IPS-18a (cell line): ENCODE measurements around the gene CDH4.
A peak's percentile ranks its signal among the peaks of the same experiment; 100 is the strongest.

Experiments used
- H3K27ac ChIP-seq: one replicate; pipeline ENCODE4 v1.5.1; 2013; ENCODE audit warnings: low read length
- H3K27me3 ChIP-seq: one replicate; pipeline ENCODE4 v1.6.1; 2013; ENCODE audit warnings: mild to moderate bottlenecking, low read length; ENCODE audit not compliant: control insufficient read depth, insufficient read depth
- H3K36me3 ChIP-seq: one replicate; pipeline ENCODE4 v1.6.1; 2013; ENCODE audit warnings: low read depth, low read length; ENCODE audit not compliant: control insufficient read depth
- H3K4me1 ChIP-seq: one replicate; pipeline ENCODE4 v1.6.1; 2013; ENCODE audit warnings: low read depth, low read length; ENCODE audit not compliant: control insufficient read depth
- H3K4me3 ChIP-seq: one replicate; pipeline ENCODE4 v1.5.1; 2013; ENCODE audit warnings: low read length
- H3K9ac ChIP-seq: one replicate; pipeline ENCODE4 v1.6.1; 2013; ENCODE audit warnings: mild to moderate bottlenecking, low read length, moderate library complexity
- H3K9me3 ChIP-seq: one replicate; pipeline ENCODE4 v1.6.1; 2013; ENCODE audit warnings: low read depth, low read length; ENCODE audit not compliant: control insufficient read depth

The CDH4 gene

DNA sequence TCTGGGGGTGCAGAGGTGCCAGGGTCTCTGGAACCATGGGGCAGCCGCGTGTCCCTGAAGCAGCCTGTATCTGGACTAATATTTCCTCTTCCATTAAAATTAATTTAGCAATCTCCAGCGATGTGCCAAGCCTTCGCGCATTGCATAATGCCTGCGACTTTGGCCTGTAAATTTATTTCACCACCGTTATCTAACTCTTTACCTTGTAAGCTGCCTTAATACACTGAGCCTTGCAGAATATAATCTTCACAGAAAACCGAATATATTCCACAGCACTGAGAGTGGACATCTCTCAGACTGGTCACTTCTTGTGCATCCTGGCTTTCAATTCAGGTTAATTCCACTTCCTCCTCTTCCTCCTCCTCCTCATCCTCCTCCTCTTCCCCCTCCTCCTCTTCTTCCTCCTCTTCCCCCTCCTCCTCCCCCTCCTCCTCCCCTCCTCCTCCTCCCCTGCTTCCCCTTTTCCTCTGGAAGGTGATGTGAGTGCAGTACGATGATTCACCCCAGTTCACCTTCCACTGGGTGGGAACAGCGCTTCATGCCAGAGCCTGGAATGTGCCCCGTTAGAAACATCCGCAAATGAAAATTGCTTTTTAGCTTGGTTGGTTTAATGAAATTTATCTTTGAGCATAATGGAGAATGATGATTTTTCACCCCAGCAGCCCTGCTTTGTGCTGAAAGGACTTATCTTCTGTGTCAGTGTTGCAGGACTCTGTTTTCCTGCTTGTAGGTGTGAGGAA is 101.4 kb downstream of the CDH4 start:
- H3K36me3 ChIP-seq, result no peaks in the 10 kb centered on the region
- peaks cover 32% of the 10 kb centered on the region for H3K4me1 ChIP-seq
- no peak overlapping the region for H3K27ac ChIP-seq
- peak overlapping the region; percentile 47 for H3K4me3 ChIP-seq
- peaks cover 26% of the 10 kb centered on the region for H3K27me3 ChIP-seq
- H3K9me3 ChIP-seq, result no peaks in the 10 kb centered on the region
- H3K9ac ChIP-seq, result no peak overlapping the region

- Histone ChIP-seq H3K27ac (no peak overlapping the region), H3K4me3 (no peak overlapping the region), H3K36me3 (no peaks in the 10 kb centered on the region), H3K9me3 (no peaks in the 10 kb centered on the region), H3K4me1 (peaks cover 32% of the 10 kb centered on the region), H3K27me3 (peaks cover 32% of the 10 kb centered on the region), H3K9ac (no peak overlapping the region)
Measured at GRCh38 chr20:61354001-61354390, 101.9 kb downstream of the CDH4 start.

- Histone ChIP-seq H3K9me3 (no peaks in the 10 kb centered on the region), H3K36me3 (no peaks in the 10 kb centered on the region), H3K27ac (no peak overlapping the region), H3K4me3 (no peak overlapping the region), H3K4me1 (peaks cover 27% of the 10 kb centered on the region), H3K9ac (no peak overlapping the region), H3K27me3 (peaks cover 37% of the 10 kb centered on the region)
Measured at GRCh38 chr20:61354501-61354900, 102.4 kb downstream of the CDH4 start.

GRCh38 chr20:61354901-61355495 is 102.9 kb downstream of the CDH4 start:
- Histone ChIP-seq H3K9me3 (no peaks in the 10 kb centered on the region), H3K9ac (no peak overlapping the region), H3K36me3 (no peaks in the 10 kb centered on the region), H3K27me3 (peaks cover 41% of the 10 kb centered on the region), H3K27ac (no peak overlapping the region), H3K4me1 (peaks cover 22% of the 10 kb centered on the region), H3K4me3 (no peak overlapping the region)

GRCh38 chr20:61355585-61355984 is 103.5 kb downstream of the CDH4 start:
- Histone ChIP-seq H3K9me3 (no peaks in the 10 kb centered on the region), H3K27me3 (peaks cover 47% of the 10 kb centered on the region), H3K4me3 (no peak overlapping the region), H3K4me1 (peaks cover 22% of the 10 kb centered on the region), H3K36me3 (no peaks in the 10 kb centered on the region), H3K27ac (no peak overlapping the region), H3K9ac (no peak overlapping the region)

DNA sequence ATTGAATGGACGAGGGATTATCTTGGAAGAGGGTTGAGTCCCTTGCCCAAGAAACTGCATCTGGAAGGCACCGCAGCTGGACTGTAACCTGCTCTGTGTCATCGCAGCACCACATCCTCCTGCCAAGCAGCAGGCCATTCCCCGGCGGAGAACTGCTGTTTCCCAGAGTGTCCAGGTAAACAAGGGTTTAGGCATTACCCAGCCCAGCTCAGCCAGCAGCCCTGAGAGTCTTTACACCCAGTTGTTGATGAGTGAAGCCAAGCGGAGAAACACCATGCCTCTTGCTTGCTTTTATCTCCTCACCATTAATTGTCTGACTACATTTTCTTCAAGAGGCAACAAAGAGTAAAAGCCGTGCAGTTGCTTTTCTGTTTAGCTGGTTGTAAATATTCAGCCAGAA is 104.1 kb downstream of the CDH4 start:
- H3K9me3 ChIP-seq, result no peaks in the 10 kb centered on the region
- H3K27me3 ChIP-seq, result peaks cover 44% of the 10 kb centered on the region
- no peak overlapping the region for H3K27ac ChIP-seq
- H3K9ac ChIP-seq, result no peak overlapping the region
- H3K4me1 ChIP-seq, result peaks cover 19% of the 10 kb centered on the region
- H3K36me3 ChIP-seq, result no peaks in the 10 kb centered on the region
- H3K4me3 ChIP-seq, result no peak overlapping the region

GRCh38 chr20:61357119-61357518 is 105.1 kb downstream of the CDH4 start:
- Histone ChIP-seq H3K36me3 (no peaks in the 10 kb centered on the region), H3K9ac (no peak overlapping the region), H3K27ac (no peak overlapping the region), H3K9me3 (no peaks in the 10 kb centered on the region), H3K4me1 (peaks cover 15% of the 10 kb centered on the region), H3K4me3 (no peak overlapping the region), H3K27me3 (peaks cover 42% of the 10 kb centered on the region)

DNA sequence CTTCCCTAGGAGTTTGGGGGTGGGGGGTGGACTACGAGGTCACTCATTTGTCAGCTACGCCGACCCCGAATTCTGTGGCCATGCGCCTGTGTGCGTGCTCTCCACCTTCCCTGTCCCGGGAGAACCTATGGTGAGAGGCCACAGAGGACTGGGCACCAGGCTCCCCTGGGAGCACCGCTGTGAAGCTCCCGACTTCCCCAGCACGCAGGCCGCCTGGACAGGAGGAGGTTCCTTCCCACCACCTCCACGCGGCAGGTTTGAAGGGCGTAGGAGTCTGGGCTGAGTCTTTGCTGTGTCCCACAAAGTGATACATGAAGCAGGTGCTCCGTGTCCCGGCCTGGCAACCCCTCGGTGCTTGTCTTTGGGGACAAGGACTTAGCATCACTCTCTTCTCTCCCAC is 107.2 kb downstream of the CDH4 start:
- no peak overlapping the region for H3K27ac ChIP-seq
- H3K9me3 ChIP-seq, result no peaks in the 10 kb centered on the region
- H3K36me3 ChIP-seq, result no peaks in the 10 kb centered on the region
- no peak overlapping the region for H3K9ac ChIP-seq
- no peak overlapping the region for H3K4me3 ChIP-seq
- peaks cover 41% of the 10 kb centered on the region for H3K27me3 ChIP-seq
- H3K4me1 ChIP-seq, result no peaks in the 10 kb centered on the region

DNA sequence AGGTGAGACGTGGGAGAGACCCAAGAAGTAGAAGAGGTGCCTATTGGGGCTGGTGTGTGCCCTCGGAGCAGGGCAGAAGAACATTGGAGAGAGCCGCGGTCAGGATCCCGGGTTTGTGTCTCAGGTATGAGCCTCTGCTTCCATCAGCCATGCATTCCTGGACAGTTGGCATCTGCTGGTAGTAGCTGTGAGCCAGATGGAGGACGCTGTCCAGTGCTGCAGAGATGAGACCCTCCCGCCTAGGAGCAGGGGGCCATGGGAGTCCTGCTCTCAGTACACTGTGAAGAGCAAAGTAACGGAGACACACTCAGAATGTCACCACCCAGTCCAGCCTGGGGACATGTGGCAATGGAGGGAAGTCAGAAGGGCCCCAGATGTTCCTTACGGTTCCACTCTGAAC is 108.2 kb downstream of the CDH4 start:
- Histone ChIP-seq H3K27ac (no peak overlapping the region), H3K9ac (no peak overlapping the region), H3K4me1 (no peaks in the 10 kb centered on the region), H3K27me3 (peaks cover 34% of the 10 kb centered on the region), H3K4me3 (no peak overlapping the region), H3K9me3 (no peaks in the 10 kb centered on the region), H3K36me3 (no peaks in the 10 kb centered on the region)

DNA sequence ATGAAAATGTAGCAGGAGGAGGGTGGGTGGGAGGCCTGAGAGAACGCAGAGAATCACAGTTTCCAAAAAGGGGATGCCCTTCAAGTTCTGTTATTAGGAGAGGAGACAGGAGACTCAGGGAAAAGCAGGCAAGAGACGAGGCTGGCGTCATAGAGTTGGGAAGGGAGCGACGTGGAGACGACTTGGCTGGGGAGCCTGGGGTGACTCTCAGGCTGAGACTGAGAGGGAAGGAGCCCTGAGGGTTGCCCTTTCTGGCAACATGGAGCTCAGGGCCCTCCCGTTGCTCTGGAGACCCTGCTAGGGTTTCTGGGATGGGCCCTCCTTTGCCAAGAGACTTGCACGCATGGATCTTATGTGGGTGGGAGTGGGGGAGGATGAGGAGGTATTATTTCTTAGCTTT is 108.9 kb downstream of the CDH4 start:
- peaks cover 32% of the 10 kb centered on the region for H3K27me3 ChIP-seq

GRCh38 chr20:61361501-61361900 is 109.4 kb downstream of the CDH4 start:
- Histone ChIP-seq H3K4me3 (no peak overlapping the region), H3K4me1 (no peaks in the 10 kb centered on the region), H3K27me3 (peaks cover 32% of the 10 kb centered on the region), H3K27ac (no peak overlapping the region), H3K9me3 (no peaks in the 10 kb centered on the region), H3K9ac (no peak overlapping the region), H3K36me3 (no peaks in the 10 kb centered on the region)

More for the DNA sequence above, 108.9 kb downstream of the CDH4 start:
- Histone ChIP-seq H3K9ac (no peak overlapping the region), H3K9me3 (no peaks in the 10 kb centered on the region), H3K27ac (no peak overlapping the region), H3K4me3 (no peak overlapping the region), H3K4me1 (no peaks in the 10 kb centered on the region), H3K36me3 (no peaks in the 10 kb centered on the region)

GRCh38 chr20:61364147-61364546 is 112.1 kb downstream of the CDH4 start:
- H3K27me3 ChIP-seq, result peaks cover 21% of the 10 kb centered on the region
- H3K9me3 ChIP-seq, result no peaks in the 10 kb centered on the region
- no peak overlapping the region for H3K27ac ChIP-seq

More at GRCh38 chr20:61364147-61364546, 112.1 kb downstream of the CDH4 start:
- Histone ChIP-seq H3K36me3 (no peaks in the 10 kb centered on the region), H3K9ac (no peak overlapping the region), H3K4me1 (no peaks in the 10 kb centered on the region), H3K4me3 (no peak overlapping the region)
